IMR-90 (cell line): ENCODE data around the gene MAPK8IP1.

Experiments used
- BHLHE40 ChIP-seq: fragments of 150-350 bp; IDR thresholded peaks from 2 replicates; pipeline ENCODE4 v1.6.1; 2016; ENCODE audit warnings: mild to moderate bottlenecking, low read depth, low read length
- CEBPB ChIP-seq: IDR thresholded peaks from 2 replicates; pipeline ENCODE4 v1.6.1; 2012; ENCODE audit warnings: low read depth, low read length, improper control_type of control experiment
- FOS ChIP-seq: fragments of 150-350 bp; IDR thresholded peaks from 2 replicates; pipeline ENCODE4 v1.6.1; 2016; ENCODE audit warnings: low read depth, low read length
- MAFK ChIP-seq: IDR thresholded peaks from 2 replicates; pipeline ENCODE4 v1.6.1; 2012; ENCODE audit warnings: low read depth, low read length, improper control_type of control experiment
- NFE2L2 ChIP-seq: fragments of 150-350 bp; IDR thresholded peaks from 2 replicates; pipeline ENCODE4 v1.6.1; 2016; ENCODE audit warnings: low read depth, mild to moderate bottlenecking, low read length
- POLR2A ChIP-seq: IDR thresholded peaks from 2 replicates; pipeline ENCODE4 v1.6.1; 2012; ENCODE audit warnings: mild to moderate bottlenecking, low read depth, low read length
- RAD21 ChIP-seq: IDR thresholded peaks from 2 replicates; pipeline ENCODE4 v1.6.1; 2012; ENCODE audit warnings: low read length, improper control_type of control experiment
- RCOR1 ChIP-seq: IDR thresholded peaks from 2 replicates; pipeline ENCODE4 v1.6.1; 2012; ENCODE audit warnings: mild to moderate bottlenecking, low read length, improper control_type of control experiment; ENCODE audit not compliant: insufficient replicate concordance
- RFX5 ChIP-seq: IDR thresholded peaks from 2 replicates; pipeline ENCODE4 v1.8.0; 2012; ENCODE audit warnings: low read depth, mild to moderate bottlenecking, low read length, moderate library complexity
- SMC3 ChIP-seq: fragments of 150-350 bp; IDR thresholded peaks from 2 replicates; pipeline ENCODE4 v1.6.1; 2016; ENCODE audit warnings: low read depth, mild to moderate bottlenecking, antibody characterized with exemption, low read length, moderate library complexity
- TF ChIP-seq, protein P1 (sequence below): conservative IDR thresholded peaks from 2 replicates; pipeline ENCODE4 v1.5.1; 2012; ENCODE audit warnings: mild to moderate bottlenecking, low read depth, low read length, improper control_type of control experiment
- TF ChIP-seq, protein P2 (sequence below): fragments of 150-350 bp; IDR thresholded peaks from 2 replicates; pipeline ENCODE4 v1.6.1; 2016; ENCODE audit warnings: low read depth, mild to moderate bottlenecking, low read length, moderate library complexity, borderline replicate concordance
- TF ChIP-seq, protein P3 (sequence below): fragments of 150-350 bp; IDR thresholded peaks from 2 replicates; pipeline ENCODE4 v1.6.1; 2017; ENCODE audit warnings: mild to moderate bottlenecking, antibody characterized with exemption, low read length, low read depth

DNA sequence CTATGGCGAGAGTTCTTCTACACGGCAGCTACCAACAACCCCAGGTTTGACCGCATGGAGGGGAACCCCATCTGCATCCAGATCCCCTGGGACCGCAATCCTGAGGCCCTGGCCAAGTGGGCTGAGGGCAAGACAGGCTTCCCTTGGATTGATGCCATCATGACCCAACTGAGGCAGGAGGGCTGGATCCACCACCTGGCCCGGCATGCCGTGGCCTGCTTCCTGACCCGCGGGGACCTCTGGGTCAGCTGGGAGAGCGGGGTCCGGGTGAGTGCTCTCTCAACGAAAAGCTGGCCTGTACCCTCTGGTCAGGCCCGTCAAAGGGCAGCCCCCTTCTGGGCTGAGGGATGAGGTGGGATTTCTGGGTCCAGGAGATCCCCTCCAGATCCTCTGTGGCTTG is 15.9 kb upstream of the MAPK8IP1 start:
- TF ChIP-seq, protein P1, sequence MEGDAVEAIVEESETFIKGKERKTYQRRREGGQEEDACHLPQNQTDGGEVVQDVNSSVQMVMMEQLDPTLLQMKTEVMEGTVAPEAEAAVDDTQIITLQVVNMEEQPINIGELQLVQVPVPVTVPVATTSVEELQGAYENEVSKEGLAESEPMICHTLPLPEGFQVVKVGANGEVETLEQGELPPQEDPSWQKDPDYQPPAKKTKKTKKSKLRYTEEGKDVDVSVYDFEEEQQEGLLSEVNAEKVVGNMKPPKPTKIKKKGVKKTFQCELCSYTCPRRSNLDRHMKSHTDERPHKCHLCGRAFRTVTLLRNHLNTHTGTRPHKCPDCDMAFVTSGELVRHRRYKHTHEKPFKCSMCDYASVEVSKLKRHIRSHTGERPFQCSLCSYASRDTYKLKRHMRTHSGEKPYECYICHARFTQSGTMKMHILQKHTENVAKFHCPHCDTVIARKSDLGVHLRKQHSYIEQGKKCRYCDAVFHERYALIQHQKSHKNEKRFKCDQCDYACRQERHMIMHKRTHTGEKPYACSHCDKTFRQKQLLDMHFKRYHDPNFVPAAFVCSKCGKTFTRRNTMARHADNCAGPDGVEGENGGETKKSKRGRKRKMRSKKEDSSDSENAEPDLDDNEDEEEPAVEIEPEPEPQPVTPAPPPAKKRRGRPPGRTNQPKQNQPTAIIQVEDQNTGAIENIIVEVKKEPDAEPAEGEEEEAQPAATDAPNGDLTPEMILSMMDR: no peak
- TF ChIP-seq POLR2A (no peak), RCOR1 (no peak), RFX5 (no peak), CEBPB (no peak), MAFK (no peak), SMC3 (no peak), NFE2L2 (no peak), BHLHE40 (no peak), RAD21 (no peak), FOS (no peak)
- TF ChIP-seq, protein P2, sequence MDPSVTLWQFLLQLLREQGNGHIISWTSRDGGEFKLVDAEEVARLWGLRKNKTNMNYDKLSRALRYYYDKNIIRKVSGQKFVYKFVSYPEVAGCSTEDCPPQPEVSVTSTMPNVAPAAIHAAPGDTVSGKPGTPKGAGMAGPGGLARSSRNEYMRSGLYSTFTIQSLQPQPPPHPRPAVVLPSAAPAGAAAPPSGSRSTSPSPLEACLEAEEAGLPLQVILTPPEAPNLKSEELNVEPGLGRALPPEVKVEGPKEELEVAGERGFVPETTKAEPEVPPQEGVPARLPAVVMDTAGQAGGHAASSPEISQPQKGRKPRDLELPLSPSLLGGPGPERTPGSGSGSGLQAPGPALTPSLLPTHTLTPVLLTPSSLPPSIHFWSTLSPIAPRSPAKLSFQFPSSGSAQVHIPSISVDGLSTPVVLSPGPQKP: no peak
- TF ChIP-seq, protein P3, sequence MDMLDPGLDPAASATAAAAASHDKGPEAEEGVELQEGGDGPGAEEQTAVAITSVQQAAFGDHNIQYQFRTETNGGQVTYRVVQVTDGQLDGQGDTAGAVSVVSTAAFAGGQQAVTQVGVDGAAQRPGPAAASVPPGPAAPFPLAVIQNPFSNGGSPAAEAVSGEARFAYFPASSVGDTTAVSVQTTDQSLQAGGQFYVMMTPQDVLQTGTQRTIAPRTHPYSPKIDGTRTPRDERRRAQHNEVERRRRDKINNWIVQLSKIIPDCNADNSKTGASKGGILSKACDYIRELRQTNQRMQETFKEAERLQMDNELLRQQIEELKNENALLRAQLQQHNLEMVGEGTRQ: no peak
